T-helper 1 cell treated with Interleukin-12 subunit alpha and Interleukin-12 subunit beta and Interleukin-4 antibody, amounts not matched to agents 30 ng/mL and 1 ng/mL, for 36 hours (primary cell): ENCODE data around the gene SNX9. TPM values are rescaled to one million over a fixed set of nuclear protein-coding genes. Genes with fewer than 3 reads are reported as not detected.
"Not testable (repeated sequence)": the region's sequence is repeated elsewhere in the genome, so short reads cannot be mapped to it uniquely, and the experiment has no call there.

ENCODE experiments used
- intact Hi-C: fragments of 100-400 bp; cut with micrococcal nuclease; formaldehyde crosslinking; loops from one replicate; pipeline ENCODE4 v1.15.1; 2024
- total RNA-seq: library from RNA; stranded (reverse); gene quantifications from 2 replicates; pipeline ENCODE4 v1.2.3, GENCODE V29; 2022

Gene SNX9
- total RNA-seq, 1 donor from 2014 or later, result 14.2 TPM

GRCh38 chr6:157830354-157831017 lies 7.4 kb downstream of the SNX9 start:
- intact Hi-C loops, result no loop called here

- intact Hi-C loops, result no loop called here
Observed at GRCh38 chr6:157831018-157831369, 7.9 kb downstream of the SNX9 start.

- intact Hi-C loops, result loop anchor here (1.0 kb wide), 1 partner anchor 7 kb away; no protein-coding TSS in a partner anchor
Observed at GRCh38 chr6:157831424-157832249, 8.6 kb downstream of the SNX9 start.

- intact Hi-C loops, result loop anchor here (1.0 kb wide), 1 partner anchor 8 kb away; no protein-coding TSS in a partner anchor
Observed at GRCh38 chr6:157832250-157832967, 9.4 kb downstream of the SNX9 start.

GRCh38 chr6:157834549-157834948 lies 11.5 kb downstream of the SNX9 start:
- intact Hi-C loops, result no loop called here

GRCh38 chr6:157838718-157839430 lies 15.8 kb downstream of the SNX9 start:
- intact Hi-C loops, result no loop called here

GRCh38 chr6:157839606-157840005 lies 16.6 kb downstream of the SNX9 start:
- intact Hi-C loops, result no loop called here

GRCh38 chr6:157840261-157840660 lies 17.2 kb downstream of the SNX9 start:
- intact Hi-C loops, result no loop called here

GRCh38 chr6:157840776-157841175 lies 17.7 kb downstream of the SNX9 start:
- intact Hi-C loops, result no loop called here

GRCh38 chr6:157841211-157841840 lies 18.3 kb downstream of the SNX9 start:
- intact Hi-C loops, result no loop called here

GRCh38 chr6:157842212-157842611 lies 19.2 kb downstream of the SNX9 start:
- intact Hi-C loops, result no loop called here

- intact Hi-C loops, result not testable (repeated sequence)
Observed at GRCh38 chr6:157844196-157844595, 21.1 kb downstream of the SNX9 start.

- intact Hi-C loops, result no loop called here
Observed at GRCh38 chr6:157845493-157846259, 22.6 kb downstream of the SNX9 start.

GRCh38 chr6:157847846-157848245 lies 24.8 kb downstream of the SNX9 start:
- intact Hi-C loops, result no loop called here

- intact Hi-C loops, result no loop called here
Observed at GRCh38 chr6:157848693-157849092, 25.6 kb downstream of the SNX9 start.

GRCh38 chr6:157849288-157850017 lies 26.4 kb downstream of the SNX9 start:
- intact Hi-C loops, result no loop called here

- intact Hi-C loops, result no loop called here
Observed at GRCh38 chr6:157850030-157850429, 27.0 kb downstream of the SNX9 start.

GRCh38 chr6:157853018-157853805 lies 30.2 kb downstream of the SNX9 start:
- intact Hi-C loops, result no loop called here
